ENCODE data around the gene ERG.

Gene ERG

GRCh38 chr21:38429011-38429410 lies 69.3 kb downstream of the ERG start:
- H3K36me3 ChIP-seq (ENCODE audit: control insufficient read depth in 1 of 2, insufficient read depth in 2 of 2, low read length in 2 of 2) = no peaks in the 10 kb centered on the region
- H3K27ac ChIP-seq (ENCODE audit: low read length) = no peak overlapping the region
- no peaks in the 10 kb centered on the region for H3K27me3 ChIP-seq (ENCODE audit: low read depth, low read length)
- no peak overlapping the region for H3K4me3 ChIP-seq (ENCODE audit: low read depth in 1 of 2, low read length in 2 of 2)
- no peaks in the 10 kb centered on the region for H3K9me3 ChIP-seq (ENCODE audit: control insufficient read depth in 1 of 2, low read length in 2 of 2)
- H3K4me1 ChIP-seq (ENCODE audit: control insufficient read depth in 1 of 2, insufficient read depth in 2 of 2, low read length in 2 of 2) = no peaks in the 10 kb centered on the region

- H3K9me3 ChIP-seq (ENCODE audit: control insufficient read depth in 1 of 2, low read length in 2 of 2) = no peaks in the 10 kb centered on the region
- H3K27me3 ChIP-seq (ENCODE audit: low read depth, low read length) = no peaks in the 10 kb centered on the region
- no peak overlapping the region for H3K27ac ChIP-seq (ENCODE audit: low read length)
- H3K4me3 ChIP-seq (ENCODE audit: low read depth in 1 of 2, low read length in 2 of 2) = no peak overlapping the region
- no peaks in the 10 kb centered on the region for H3K36me3 ChIP-seq (ENCODE audit: control insufficient read depth in 1 of 2, insufficient read depth in 2 of 2, low read length in 2 of 2)
- no peaks in the 10 kb centered on the region for H3K4me1 ChIP-seq (ENCODE audit: control insufficient read depth in 1 of 2, insufficient read depth in 2 of 2, low read length in 2 of 2)
Observed at GRCh38 chr21:38428211-38428610, 70.1 kb downstream of the ERG start.

- H3K27ac ChIP-seq (ENCODE audit: low read length) = no peak overlapping the region
- H3K36me3 ChIP-seq (ENCODE audit: control insufficient read depth in 1 of 2, insufficient read depth in 2 of 2, low read length in 2 of 2) = no peaks in the 10 kb centered on the region
- no peaks in the 10 kb centered on the region for H3K4me1 ChIP-seq (ENCODE audit: control insufficient read depth in 1 of 2, insufficient read depth in 2 of 2, low read length in 2 of 2)
- no peaks in the 10 kb centered on the region for H3K9me3 ChIP-seq (ENCODE audit: control insufficient read depth in 1 of 2, low read length in 2 of 2)
- H3K4me3 ChIP-seq (ENCODE audit: low read depth in 1 of 2, low read length in 2 of 2) = no peak overlapping the region
- H3K27me3 ChIP-seq (ENCODE audit: low read depth, low read length) = no peaks in the 10 kb centered on the region
Observed at GRCh38 chr21:38424305-38425019, 73.8 kb downstream of the ERG start.

GRCh38 chr21:38422082-38422481 lies 76.2 kb downstream of the ERG start:
- Histone ChIP-seq H3K4me1 (ENCODE audit: control insufficient read depth in 1 of 2, insufficient read depth in 2 of 2, low read length in 2 of 2) (no peaks in the 10 kb centered on the region), H3K36me3 (ENCODE audit: control insufficient read depth in 1 of 2, insufficient read depth in 2 of 2, low read length in 2 of 2) (no peaks in the 10 kb centered on the region), H3K9me3 (ENCODE audit: control insufficient read depth in 1 of 2, low read length in 2 of 2) (no peaks in the 10 kb centered on the region), H3K27me3 (ENCODE audit: low read depth, low read length) (no peaks in the 10 kb centered on the region), H3K4me3 (ENCODE audit: low read depth in 1 of 2, low read length in 2 of 2) (no peak overlapping the region), H3K27ac (ENCODE audit: low read length) (no peak overlapping the region)

GRCh38 chr21:38420140-38420539 lies 78.1 kb downstream of the ERG start:
- H3K9me3 ChIP-seq (ENCODE audit: control insufficient read depth in 1 of 2, low read length in 2 of 2) = no peaks in the 10 kb centered on the region
- no peak overlapping the region for H3K27ac ChIP-seq (ENCODE audit: low read length)
- H3K4me3 ChIP-seq (ENCODE audit: low read depth in 1 of 2, low read length in 2 of 2) = no peak overlapping the region
- H3K4me1 ChIP-seq (ENCODE audit: control insufficient read depth in 1 of 2, insufficient read depth in 2 of 2, low read length in 2 of 2) = no peaks in the 10 kb centered on the region
- H3K36me3 ChIP-seq (ENCODE audit: control insufficient read depth in 1 of 2, insufficient read depth in 2 of 2, low read length in 2 of 2) = no peaks in the 10 kb centered on the region
- H3K27me3 ChIP-seq (ENCODE audit: low read depth, low read length) = no peaks in the 10 kb centered on the region

- Histone ChIP-seq H3K4me1 (ENCODE audit: control insufficient read depth in 1 of 2, insufficient read depth in 2 of 2, low read length in 2 of 2) (no peaks in the 10 kb centered on the region), H3K9me3 (ENCODE audit: control insufficient read depth in 1 of 2, low read length in 2 of 2) (no peaks in the 10 kb centered on the region), H3K27ac (ENCODE audit: low read length) (no peak overlapping the region), H3K36me3 (ENCODE audit: control insufficient read depth in 1 of 2, insufficient read depth in 2 of 2, low read length in 2 of 2) (no peaks in the 10 kb centered on the region), H3K4me3 (ENCODE audit: low read depth in 1 of 2, low read length in 2 of 2) (no peak overlapping the region), H3K27me3 (ENCODE audit: low read depth, low read length) (no peaks in the 10 kb centered on the region)
Observed at GRCh38 chr21:38417726-38418125, 80.6 kb downstream of the ERG start.

GRCh38 chr21:38416791-38417190 lies 81.5 kb downstream of the ERG start:
- Histone ChIP-seq H3K4me3 (ENCODE audit: low read depth in 1 of 2, low read length in 2 of 2) (no peak overlapping the region), H3K27me3 (ENCODE audit: low read depth, low read length) (no peaks in the 10 kb centered on the region), H3K9me3 (ENCODE audit: control insufficient read depth in 1 of 2, low read length in 2 of 2) (no peaks in the 10 kb centered on the region), H3K36me3 (ENCODE audit: control insufficient read depth in 1 of 2, insufficient read depth in 2 of 2, low read length in 2 of 2) (no peaks in the 10 kb centered on the region), H3K4me1 (ENCODE audit: control insufficient read depth in 1 of 2, insufficient read depth in 2 of 2, low read length in 2 of 2) (no peaks in the 10 kb centered on the region), H3K27ac (ENCODE audit: low read length) (no peak overlapping the region)

- Histone ChIP-seq H3K27me3 (ENCODE audit: low read depth, low read length) (no peaks in the 10 kb centered on the region), H3K27ac (ENCODE audit: low read length) (no peak overlapping the region), H3K9me3 (ENCODE audit: control insufficient read depth in 1 of 2, low read length in 2 of 2) (no peaks in the 10 kb centered on the region), H3K4me1 (ENCODE audit: control insufficient read depth in 1 of 2, insufficient read depth in 2 of 2, low read length in 2 of 2) (no peaks in the 10 kb centered on the region), H3K4me3 (ENCODE audit: low read depth in 1 of 2, low read length in 2 of 2) (no peak overlapping the region), H3K36me3 (ENCODE audit: control insufficient read depth in 1 of 2, insufficient read depth in 2 of 2, low read length in 2 of 2) (no peaks in the 10 kb centered on the region)
Observed at GRCh38 chr21:38413958-38414548, 84.2 kb downstream of the ERG start.

GRCh38 chr21:38410466-38410865 lies 87.8 kb downstream of the ERG start:
- H3K4me3 ChIP-seq (ENCODE audit: low read depth in 1 of 2, low read length in 2 of 2) = no peak overlapping the region
- no peaks in the 10 kb centered on the region for H3K4me1 ChIP-seq (ENCODE audit: control insufficient read depth in 1 of 2, insufficient read depth in 2 of 2, low read length in 2 of 2)
- H3K36me3 ChIP-seq (ENCODE audit: control insufficient read depth in 1 of 2, insufficient read depth in 2 of 2, low read length in 2 of 2) = no peaks in the 10 kb centered on the region
- H3K27ac ChIP-seq (ENCODE audit: low read length) = no peak overlapping the region
- no peaks in the 10 kb centered on the region for H3K27me3 ChIP-seq (ENCODE audit: low read depth, low read length)
- H3K9me3 ChIP-seq (ENCODE audit: control insufficient read depth in 1 of 2, low read length in 2 of 2) = no peaks in the 10 kb centered on the region

GRCh38 chr21:38409907-38410306 lies 88.4 kb downstream of the ERG start:
- Histone ChIP-seq H3K4me3 (ENCODE audit: low read depth in 1 of 2, low read length in 2 of 2) (no peak overlapping the region), H3K27me3 (ENCODE audit: low read depth, low read length) (no peaks in the 10 kb centered on the region), H3K36me3 (ENCODE audit: control insufficient read depth in 1 of 2, insufficient read depth in 2 of 2, low read length in 2 of 2) (no peaks in the 10 kb centered on the region), H3K27ac (ENCODE audit: low read length) (no peak overlapping the region), H3K9me3 (ENCODE audit: control insufficient read depth in 1 of 2, low read length in 2 of 2) (no peaks in the 10 kb centered on the region), H3K4me1 (ENCODE audit: control insufficient read depth in 1 of 2, insufficient read depth in 2 of 2, low read length in 2 of 2) (no peaks in the 10 kb centered on the region)

- no peaks in the 10 kb centered on the region for H3K27me3 ChIP-seq (ENCODE audit: low read depth, low read length)
- H3K36me3 ChIP-seq (ENCODE audit: control insufficient read depth in 1 of 2, insufficient read depth in 2 of 2, low read length in 2 of 2) = no peaks in the 10 kb centered on the region
- no peak overlapping the region for H3K27ac ChIP-seq (ENCODE audit: low read length)
- H3K4me3 ChIP-seq (ENCODE audit: low read depth in 1 of 2, low read length in 2 of 2) = no peak overlapping the region
- no peaks in the 10 kb centered on the region for H3K9me3 ChIP-seq (ENCODE audit: control insufficient read depth in 1 of 2, low read length in 2 of 2)
- no peaks in the 10 kb centered on the region for H3K4me1 ChIP-seq (ENCODE audit: control insufficient read depth in 1 of 2, insufficient read depth in 2 of 2, low read length in 2 of 2)
Observed at GRCh38 chr21:38404177-38404576, 94.1 kb downstream of the ERG start.

GRCh38 chr21:38402795-38403194 lies 95.5 kb downstream of the ERG start:
- H3K9me3 ChIP-seq (ENCODE audit: control insufficient read depth in 1 of 2, low read length in 2 of 2) = no peaks in the 10 kb centered on the region
- H3K4me1 ChIP-seq (ENCODE audit: control insufficient read depth in 1 of 2, insufficient read depth in 2 of 2, low read length in 2 of 2) = no peaks in the 10 kb centered on the region
- H3K27me3 ChIP-seq (ENCODE audit: low read depth, low read length) = no peaks in the 10 kb centered on the region
- H3K4me3 ChIP-seq (ENCODE audit: low read depth in 1 of 2, low read length in 2 of 2) = no peak overlapping the region
- no peak overlapping the region for H3K27ac ChIP-seq (ENCODE audit: low read length)
- no peaks in the 10 kb centered on the region for H3K36me3 ChIP-seq (ENCODE audit: control insufficient read depth in 1 of 2, insufficient read depth in 2 of 2, low read length in 2 of 2)

All from muscle layer of duodenum (tissue), 2 donors.